Stimulated activated CD8-positive, alpha-beta memory T cell treated with anti-CD3 and anti-CD28 coated beads, Interleukin-12 subunit alpha, Interleukin-12 subunit beta, amount 100 ng/mL, for 24 hours (primary cell): ENCODE results near the gene LCLAT1.
"Not testable (repeated sequence)": the region's sequence is repeated elsewhere in the genome, so short reads cannot be mapped to it uniquely, and the experiment has no call there.

Experiments used
- DNase-seq: peaks from one replicate; pipeline ENCODE4 v3.0.0-alpha.2; 2020; ENCODE audit errors: extremely low read depth

The LCLAT1 gene

GRCh38 chr2:30487603-30488002, 40.6 kb downstream of the LCLAT1 start:
- DNase-seq = no peak

- DNase-seq = no peak
Observed at GRCh38 chr2:30488012-30488659, 41.1 kb downstream of the LCLAT1 start.

GRCh38 chr2:30491225-30491624, 44.2 kb downstream of the LCLAT1 start:
- DNase-seq = no peak

GRCh38 chr2:30492185-30492584, 45.1 kb downstream of the LCLAT1 start:
- no peak for DNase-seq

GRCh38 chr2:30492619-30493018, 45.6 kb downstream of the LCLAT1 start:
- no peak for DNase-seq

- no peak for DNase-seq
Observed at GRCh38 chr2:30493440-30493839, 46.4 kb downstream of the LCLAT1 start.

- not testable (repeated sequence) for DNase-seq
Observed at GRCh38 chr2:30495896-30496295, 48.9 kb downstream of the LCLAT1 start.

- no peak for DNase-seq
Observed at GRCh38 chr2:30499681-30500080, 52.6 kb downstream of the LCLAT1 start.

GRCh38 chr2:30500699-30501098, 53.7 kb downstream of the LCLAT1 start:
- DNase-seq = no peak

GRCh38 chr2:30502310-30502709, 55.3 kb downstream of the LCLAT1 start:
- DNase-seq = no peak

- DNase-seq = no peak
Observed at GRCh38 chr2:30503007-30503694, 56.1 kb downstream of the LCLAT1 start.

GRCh38 chr2:30503695-30504052, 56.6 kb downstream of the LCLAT1 start:
- DNase-seq = no peak

- no peak for DNase-seq
Observed at GRCh38 chr2:30504731-30505130, 57.7 kb downstream of the LCLAT1 start.

- no peak for DNase-seq
Observed at GRCh38 chr2:30505500-30506180, 58.6 kb downstream of the LCLAT1 start.

- DNase-seq = not testable (repeated sequence)
Observed at GRCh38 chr2:30507460-30507859, 60.4 kb downstream of the LCLAT1 start.

GRCh38 chr2:30509716-30510115, 62.7 kb downstream of the LCLAT1 start:
- no peak for DNase-seq

- no peak for DNase-seq
Observed at GRCh38 chr2:30510409-30510808, 63.4 kb downstream of the LCLAT1 start.

- no peak for DNase-seq
Observed at GRCh38 chr2:30511122-30512083, 64.4 kb downstream of the LCLAT1 start.

GRCh38 chr2:30512243-30512886, 65.3 kb downstream of the LCLAT1 start:
- no peak for DNase-seq

- DNase-seq = not testable (repeated sequence)
Observed at GRCh38 chr2:30513649-30514048, 66.6 kb downstream of the LCLAT1 start.

- no peak for DNase-seq
Observed at GRCh38 chr2:30514134-30514847, 67.2 kb downstream of the LCLAT1 start.
